GM12864 (cell line): Measurements from ENCODE around the gene TSPYL4.
A peak's percentile ranks its signal among the peaks of the same experiment; 100 is the strongest.

Source experiments
- DNase-seq: peaks from one replicate; pipeline ENCODE4 v3.0.0-alpha.2; 2011; ENCODE audit warnings: low read depth
- H3K4me3 ChIP-seq: 2 replicates; pipeline ENCODE4 v1.5.1; 2011; ENCODE audit warnings: mild to moderate bottlenecking, low read depth, low read length, control low read depth
- TF ChIP-seq, protein P1 (sequence below): IDR thresholded peaks from 2 replicates; pipeline ENCODE4 v1.5.1; 2011; ENCODE audit warnings: low read depth, mild to moderate bottlenecking, moderate library complexity, low read length, control low read depth, inconsistent platforms; ENCODE audit errors: missing control alignments

Gene TSPYL4

GRCh38 chr6:116217069-116217468, 36.8 kb downstream of the TSPYL4 start:
- TF ChIP-seq, protein P1, sequence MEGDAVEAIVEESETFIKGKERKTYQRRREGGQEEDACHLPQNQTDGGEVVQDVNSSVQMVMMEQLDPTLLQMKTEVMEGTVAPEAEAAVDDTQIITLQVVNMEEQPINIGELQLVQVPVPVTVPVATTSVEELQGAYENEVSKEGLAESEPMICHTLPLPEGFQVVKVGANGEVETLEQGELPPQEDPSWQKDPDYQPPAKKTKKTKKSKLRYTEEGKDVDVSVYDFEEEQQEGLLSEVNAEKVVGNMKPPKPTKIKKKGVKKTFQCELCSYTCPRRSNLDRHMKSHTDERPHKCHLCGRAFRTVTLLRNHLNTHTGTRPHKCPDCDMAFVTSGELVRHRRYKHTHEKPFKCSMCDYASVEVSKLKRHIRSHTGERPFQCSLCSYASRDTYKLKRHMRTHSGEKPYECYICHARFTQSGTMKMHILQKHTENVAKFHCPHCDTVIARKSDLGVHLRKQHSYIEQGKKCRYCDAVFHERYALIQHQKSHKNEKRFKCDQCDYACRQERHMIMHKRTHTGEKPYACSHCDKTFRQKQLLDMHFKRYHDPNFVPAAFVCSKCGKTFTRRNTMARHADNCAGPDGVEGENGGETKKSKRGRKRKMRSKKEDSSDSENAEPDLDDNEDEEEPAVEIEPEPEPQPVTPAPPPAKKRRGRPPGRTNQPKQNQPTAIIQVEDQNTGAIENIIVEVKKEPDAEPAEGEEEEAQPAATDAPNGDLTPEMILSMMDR, result peak; percentile 37
- DNase-seq, result no peak
- no peak overlapping the region for H3K4me3 ChIP-seq

DNA sequence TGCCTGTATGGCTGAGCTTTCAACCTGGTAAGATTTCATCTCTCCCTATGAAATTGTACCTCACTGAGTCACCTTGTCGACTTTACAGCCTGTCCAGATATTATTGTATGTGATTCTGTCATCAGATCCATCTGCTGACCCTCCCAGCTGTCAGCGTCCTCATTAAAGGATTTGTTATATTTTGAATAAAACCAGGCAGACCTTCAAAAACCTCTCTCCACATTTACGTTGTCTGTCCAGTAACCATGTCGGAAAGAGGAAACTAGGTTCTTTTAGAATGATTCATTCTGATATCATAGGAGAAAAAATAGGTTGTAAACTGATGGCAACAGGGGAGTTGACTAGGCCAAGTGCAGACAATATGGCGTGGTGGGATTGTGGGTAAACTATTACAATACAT, 38.5 kb downstream of the TSPYL4 start:
- DNase-seq, result no peak
- no peak overlapping the region for H3K4me3 ChIP-seq
- TF ChIP-seq, protein P1, result no peak

- TF ChIP-seq, protein P1, result no peak
- no peak overlapping the region for H3K4me3 ChIP-seq
- DNase-seq, result no peak
These were observed 39.2 kb downstream of the TSPYL4 start for GRCh38 chr6:116214681-116215080.

DNA sequence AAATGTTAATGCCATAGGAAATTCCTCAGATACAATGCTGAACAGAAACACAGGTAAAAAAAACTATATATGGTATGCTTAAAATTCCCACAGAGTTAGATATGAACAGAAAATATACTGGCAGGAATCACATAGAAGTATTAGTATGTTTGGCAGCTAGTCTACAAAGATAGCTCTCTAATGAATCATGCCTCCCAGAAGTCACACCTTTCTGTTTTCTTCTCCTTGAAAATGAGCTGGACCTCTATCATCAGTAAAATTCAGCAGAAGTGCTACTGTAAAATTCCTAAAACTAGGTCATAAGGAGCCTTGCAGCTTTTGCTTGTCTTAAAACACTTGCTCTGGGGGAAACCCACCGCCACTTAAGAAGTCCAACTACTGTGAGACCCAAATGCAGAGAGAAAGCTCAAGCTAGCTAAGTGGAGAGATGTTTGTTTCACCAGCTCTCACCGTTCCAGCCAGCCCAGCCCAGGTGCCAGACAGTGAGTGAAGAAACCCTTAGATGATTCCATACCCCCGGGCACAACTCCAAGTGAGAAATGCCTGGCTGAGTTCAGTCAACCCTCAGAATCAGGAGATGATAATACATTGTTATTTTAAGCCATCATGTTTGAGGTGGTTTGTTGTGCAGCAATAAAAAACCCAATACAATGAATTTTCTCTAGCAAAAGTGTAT, 43.0 kb downstream of the TSPYL4 start:
- TF ChIP-seq, protein P1, result no peak
- DNase-seq, result no peak
- H3K4me3 ChIP-seq, result no peak overlapping the region

- TF ChIP-seq, protein P1, result no peak
- DNase-seq, result no peak
- no peak overlapping the region for H3K4me3 ChIP-seq
These were observed 43.6 kb downstream of the TSPYL4 start for GRCh38 chr6:116210316-116210715.

GRCh38 chr6:116208056-116208785, 45.7 kb downstream of the TSPYL4 start:
- TF ChIP-seq, protein P1, result no peak
- H3K4me3 ChIP-seq, result no peak overlapping the region
- no peak for DNase-seq
